D341Med (cell line): Measurements from ENCODE around the gene MARCHF2.

ENCODE experiments used
- DNase-seq: peaks from one replicate; pipeline ENCODE4 v3.0.0; 2012; ENCODE audit warnings: low spot score

Gene MARCHF2

DNA sequence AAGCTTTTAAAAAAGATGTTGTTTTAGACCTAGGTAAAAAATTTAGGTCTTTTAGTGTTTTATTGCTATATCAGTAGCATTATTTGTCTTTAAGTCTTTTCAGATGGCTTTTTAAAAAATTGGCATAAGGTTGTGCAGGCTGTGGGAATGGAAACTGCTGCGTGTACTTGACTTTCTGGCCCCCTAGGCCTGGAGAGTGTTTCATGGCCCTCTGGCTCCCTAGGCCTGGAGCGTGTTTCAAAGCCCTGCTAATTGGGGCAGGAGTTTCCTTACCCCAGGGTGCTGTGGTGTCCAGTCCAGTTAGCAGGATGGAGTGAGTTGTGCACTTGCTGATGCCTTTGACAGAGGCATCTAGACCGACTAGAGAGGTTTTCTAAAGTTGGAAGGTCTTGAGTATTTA lies 65.5 kb downstream of the MARCHF2 start:
- DNase-seq, result no peak

DNA sequence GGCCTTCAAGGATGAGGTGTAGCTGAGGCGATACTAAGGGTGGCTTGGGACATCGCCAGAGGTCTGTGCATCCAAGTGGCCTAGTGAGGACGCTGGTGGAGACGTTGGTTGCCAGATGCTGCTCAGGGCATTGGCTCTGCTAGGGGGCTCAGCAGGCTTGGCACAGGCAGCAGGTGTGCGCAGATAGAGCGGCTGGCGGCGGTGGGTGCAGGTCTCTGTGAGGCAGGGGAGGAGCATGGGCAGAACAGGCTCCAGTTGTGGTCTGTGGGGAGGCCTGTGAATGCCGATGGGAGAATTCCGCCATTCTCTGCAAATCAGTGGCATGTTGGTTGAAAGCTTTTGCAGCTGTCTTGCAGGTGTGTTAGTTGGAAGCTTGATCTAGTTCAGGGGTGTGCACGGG lies 68.1 kb downstream of the MARCHF2 start:
- no peak for DNase-seq

DNA sequence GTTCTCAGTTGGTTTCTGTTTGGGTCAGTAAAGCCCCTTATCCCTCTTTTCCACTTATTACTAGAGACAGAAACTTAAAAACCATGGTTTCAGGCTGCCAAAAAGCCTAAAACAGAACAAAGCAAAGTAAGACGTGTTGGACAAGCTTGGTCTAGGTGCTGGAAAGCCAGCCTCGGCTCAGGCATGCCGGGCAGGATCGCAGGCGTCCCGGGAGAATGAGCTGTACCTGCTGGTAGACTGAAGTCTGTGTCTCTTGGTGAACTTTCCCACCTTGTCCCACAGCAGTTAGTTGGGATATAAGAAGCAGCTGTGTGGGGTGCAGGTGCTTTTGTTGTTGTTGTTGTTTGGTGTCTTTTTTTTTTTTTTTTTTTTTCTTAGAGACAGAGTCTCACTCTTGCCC lies 68.5 kb downstream of the MARCHF2 start:
- no peak for DNase-seq

DNA sequence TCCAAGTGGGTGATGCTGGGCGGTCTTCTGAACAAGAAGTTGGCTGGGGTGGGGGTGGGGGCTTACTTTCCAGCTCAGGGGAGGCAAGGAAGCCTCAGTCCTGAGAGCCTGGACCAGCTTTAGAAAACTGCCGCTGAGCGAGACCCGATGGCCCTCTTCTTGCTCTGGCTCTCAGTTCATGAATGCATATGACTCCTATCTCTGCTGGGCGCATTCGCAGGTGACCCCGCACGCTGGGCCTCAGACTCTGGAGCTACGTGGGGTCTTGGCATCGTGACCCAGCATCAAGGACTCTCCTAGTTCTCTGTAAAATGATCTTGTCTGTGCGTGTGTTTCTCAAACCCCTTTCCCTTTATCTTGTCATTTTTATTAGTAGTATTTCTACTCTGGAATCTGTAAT lies 69.6 kb downstream of the MARCHF2 start:
- DNase-seq, result no peak

DNA sequence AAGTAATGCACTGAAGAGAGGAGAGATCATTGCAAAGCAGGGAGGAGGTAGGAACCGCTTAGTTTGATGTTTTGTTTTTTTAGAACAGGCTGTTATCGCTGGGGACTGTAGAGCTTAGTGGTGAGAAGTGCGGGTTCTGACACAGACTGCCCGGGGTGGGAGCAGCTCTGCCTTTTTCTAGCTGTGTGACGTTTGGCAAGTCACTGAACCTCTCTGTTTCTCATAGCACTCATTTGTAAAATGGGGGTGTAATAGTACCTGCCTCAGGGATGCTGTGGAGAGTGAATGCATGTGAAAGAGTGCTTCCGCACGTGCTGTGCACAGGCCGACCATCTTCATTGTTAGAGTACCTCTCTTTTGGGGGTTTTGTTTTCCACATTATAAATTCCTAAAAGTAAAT lies 70.1 kb downstream of the MARCHF2 start:
- no peak for DNase-seq

DNA sequence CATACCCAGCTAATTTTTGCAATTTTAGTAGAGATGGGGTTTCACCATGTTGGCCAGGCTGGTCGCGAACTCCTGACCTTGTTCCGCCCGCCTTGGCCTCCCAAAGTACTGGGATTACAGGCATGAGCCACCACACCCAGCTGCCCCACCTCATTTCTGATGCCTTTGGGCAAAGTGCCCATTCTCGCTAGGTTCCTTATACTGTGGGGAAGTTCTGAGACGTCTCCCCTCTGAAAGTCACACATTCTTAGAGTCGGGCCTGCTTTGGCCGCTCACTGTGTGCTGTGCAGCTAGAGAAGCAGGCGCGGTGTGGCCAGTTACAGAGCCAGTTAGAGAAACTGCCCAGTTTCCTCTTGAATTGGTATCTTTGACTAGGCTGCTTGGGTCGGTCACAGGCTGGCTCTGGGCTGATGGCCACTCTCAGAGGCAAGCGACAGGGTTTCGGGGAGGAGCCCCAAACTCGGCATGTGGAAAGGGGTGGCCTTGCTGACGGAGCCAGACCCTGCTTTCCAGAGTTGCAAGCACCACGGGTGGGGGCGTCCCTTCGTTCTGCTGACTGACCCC lies 71.3 kb downstream of the MARCHF2 start:
- no peak for DNase-seq

DNA sequence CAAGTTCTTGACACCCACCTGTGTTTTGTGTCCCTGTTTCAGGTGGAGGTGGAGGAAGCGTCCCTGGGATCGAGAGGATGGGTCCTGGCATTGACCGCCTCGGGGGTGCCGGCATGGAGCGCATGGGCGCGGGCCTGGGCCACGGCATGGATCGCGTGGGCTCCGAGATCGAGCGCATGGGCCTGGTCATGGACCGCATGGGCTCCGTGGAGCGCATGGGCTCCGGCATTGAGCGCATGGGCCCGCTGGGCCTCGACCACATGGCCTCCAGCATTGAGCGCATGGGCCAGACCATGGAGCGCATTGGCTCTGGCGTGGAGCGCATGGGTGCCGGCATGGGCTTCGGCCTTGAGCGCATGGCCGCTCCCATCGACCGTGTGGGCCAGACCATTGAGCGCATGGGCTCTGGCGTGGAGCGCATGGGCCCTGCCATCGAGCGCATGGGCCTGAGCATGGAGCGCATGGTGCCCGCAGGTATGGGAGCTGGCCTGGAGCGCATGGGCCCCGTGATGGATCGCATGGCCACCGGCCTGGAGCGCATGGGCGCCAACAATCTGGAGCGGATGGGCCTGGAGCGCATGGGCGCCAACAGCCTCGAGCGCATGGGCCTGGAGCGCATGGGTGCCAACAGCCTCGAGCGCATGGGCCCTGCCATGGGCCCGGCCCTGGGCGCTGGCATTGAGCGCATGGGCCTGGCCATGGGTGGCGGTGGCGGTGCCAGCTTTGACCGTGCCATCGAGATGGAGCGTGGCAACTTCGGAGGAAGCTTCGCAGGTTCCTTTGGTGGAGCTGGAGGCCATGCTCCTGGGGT lies 72.7 kb downstream of the MARCHF2 start:
- DNase-seq, result no peak

DNA sequence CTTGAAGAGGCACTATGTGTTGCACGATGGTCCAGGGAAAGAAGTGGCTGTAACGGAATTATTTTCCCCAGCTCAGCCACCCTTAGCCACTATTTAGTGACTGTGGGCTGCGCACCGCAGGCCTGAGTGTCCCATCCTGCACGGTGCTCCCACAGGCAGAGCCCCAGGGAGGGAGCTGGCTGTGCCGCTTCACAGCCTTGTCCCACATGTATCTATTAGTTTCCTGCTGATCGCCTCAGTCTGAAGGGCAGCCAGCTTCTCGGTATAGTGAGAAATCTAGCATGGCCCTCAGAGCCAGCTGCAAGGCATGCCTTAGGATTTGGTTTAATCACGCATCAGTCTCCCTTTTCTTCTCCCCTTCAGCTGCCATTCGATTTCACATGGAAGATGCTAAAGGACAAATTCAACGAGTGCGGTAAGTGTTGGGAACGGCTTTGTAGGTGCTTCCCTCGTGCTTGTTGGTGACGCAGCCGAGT lies 73.6 kb downstream of the MARCHF2 start:
- no peak for DNase-seq

DNA sequence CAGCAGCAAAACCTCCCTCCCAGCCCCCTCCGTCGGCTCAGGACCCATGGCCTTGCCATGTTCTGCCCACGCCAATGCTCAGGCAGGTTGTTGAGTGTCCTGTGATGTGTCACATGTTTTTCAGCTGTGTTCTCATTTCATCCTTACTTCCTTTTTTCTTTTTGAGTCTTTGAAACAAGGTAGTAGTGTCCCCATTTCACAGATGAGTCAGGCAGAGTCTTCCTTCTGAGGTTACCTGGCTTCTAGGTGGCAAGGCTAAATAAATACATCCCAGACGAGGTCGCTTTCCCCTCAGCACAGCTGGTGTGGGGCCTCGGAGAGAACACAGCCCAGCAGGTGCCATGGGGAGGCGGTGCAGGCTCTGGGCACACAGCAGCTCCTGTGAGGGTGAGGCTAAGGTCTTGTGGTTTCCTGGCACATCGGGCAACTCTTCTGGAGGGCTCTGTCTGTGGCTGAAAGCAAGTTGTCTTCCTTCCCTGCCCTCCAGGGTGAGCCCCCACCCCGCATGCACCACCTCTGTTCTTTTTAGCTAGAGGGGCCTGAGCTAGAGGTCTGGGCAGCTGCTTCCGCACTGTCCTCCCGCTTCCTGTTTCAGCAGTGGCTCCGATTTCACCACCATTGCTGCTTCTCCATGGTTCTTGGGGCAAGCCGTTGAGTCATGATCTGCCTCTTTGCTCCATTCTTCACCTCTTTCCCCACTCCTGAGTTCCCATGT lies 74.2 kb downstream of the MARCHF2 start:
- DNase-seq, result no peak

DNA sequence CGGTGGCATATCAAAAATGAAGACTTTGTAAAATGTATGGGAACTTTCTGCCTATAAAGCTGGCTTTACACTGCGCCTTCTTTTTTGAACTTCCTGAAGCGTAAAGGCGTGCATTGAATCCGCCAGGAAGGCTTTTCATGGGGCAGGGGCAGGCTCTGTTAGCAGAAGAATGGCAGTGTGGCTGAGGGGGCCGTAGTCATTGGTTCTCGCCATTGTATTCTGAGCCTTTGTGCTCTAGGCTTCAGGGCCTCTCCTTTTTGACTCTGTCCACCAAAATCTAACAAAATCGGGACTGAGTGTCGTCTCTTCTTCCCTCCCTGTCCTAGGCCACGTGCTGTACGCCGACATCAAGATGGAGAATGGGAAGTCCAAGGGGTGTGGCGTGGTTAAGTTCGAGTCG lies 75.3 kb downstream of the MARCHF2 start:
- no peak for DNase-seq
